Cortex of kidney (tissue), 1 donor: ENCODE measurements around the gene TSPOAP1.

Source experiments
- DNase-seq: peaks from one replicate; lab custom pipeline; 2025; lab: John Stamatoyannopoulos, UW

Gene TSPOAP1

GRCh38 chr17:58339755-58340404 lies 11.3 kb upstream of the TSPOAP1 start:
- no peak for DNase-seq

- DNase-seq, result no peak
Measured at GRCh38 chr17:58338841-58339754, 10.5 kb upstream of the TSPOAP1 start.

- DNase-seq, result no peak
Measured at GRCh38 chr17:58338454-58338840, 9.9 kb upstream of the TSPOAP1 start.

GRCh38 chr17:58337600-58338453 lies 9.2 kb upstream of the TSPOAP1 start:
- no peak for DNase-seq

- no peak for DNase-seq
Measured at GRCh38 chr17:58337210-58337599, 8.6 kb upstream of the TSPOAP1 start.

GRCh38 chr17:58336456-58337209 lies 8.0 kb upstream of the TSPOAP1 start:
- DNase-seq, result no peak

GRCh38 chr17:58335779-58336455 lies 7.3 kb upstream of the TSPOAP1 start:
- no peak for DNase-seq

GRCh38 chr17:58335061-58335731 lies 6.6 kb upstream of the TSPOAP1 start:
- DNase-seq, result no peak

- no peak for DNase-seq
Measured at GRCh38 chr17:58334661-58335060, 6.1 kb upstream of the TSPOAP1 start.

GRCh38 chr17:58334256-58334655 lies 5.7 kb upstream of the TSPOAP1 start:
- no peak for DNase-seq

GRCh38 chr17:58333736-58334207 lies 5.2 kb upstream of the TSPOAP1 start:
- no peak for DNase-seq

GRCh38 chr17:58332778-58333735 lies 4.5 kb upstream of the TSPOAP1 start:
- no peak for DNase-seq

- no peak for DNase-seq
Measured at GRCh38 chr17:58331815-58332777, 3.5 kb upstream of the TSPOAP1 start.

- DNase-seq, result no peak
Measured at GRCh38 chr17:58330997-58331814, 2.6 kb upstream of the TSPOAP1 start.

GRCh38 chr17:58330538-58330996 lies 2.0 kb upstream of the TSPOAP1 start:
- no peak for DNase-seq

GRCh38 chr17:58329810-58330537 lies 1.4 kb upstream of the TSPOAP1 start:
- DNase-seq, result no peak
